Body of pancreas (tissue), 4 donors: ENCODE results near the gene UMODL1.

Experiments
- CTCF ChIP-seq, 7 experiments: fragments of 450-650 bp in 4 of 7; fragments of 200-600 bp in 3 of 7; sonication (generic) in 3 of 7; IDR thresholded peaks; one replicate each; pipeline ENCODE4 v1.5.1; 2016 to 2019; ENCODE audit warnings: antibody characterized with exemption in 7 of 7
- POLR2A ChIP-seq, 3 donors: fragments of 450-650 bp; IDR thresholded peaks; one replicate each; pipeline ENCODE4 v1.6.1; 2016; ENCODE audit warnings: antibody characterized with exemption in 3 of 3, mild to moderate bottlenecking in 2 of 3

GRCh38 chr21:42150474-42151085 lies 79.5 kb downstream of the UMODL1 start:
- TF ChIP-seq CTCF (IDR thresholded peaks at IDR 0.05): no peak
- no peak for TF ChIP-seq POLR2A (IDR thresholded peaks at IDR 0.05)
